Vagina (tissue), 2 donors: ENCODE data around the gene KLHL40.

Source experiments
- CTCF ChIP-seq, 3 experiments: fragments of 450-650 bp in 2 of 3; fragments of 200-600 bp in 1 of 3; sonication (generic) in 1 of 3; IDR thresholded peaks; one replicate each; pipeline ENCODE4 v1.5.1; 2017 to 2019; ENCODE audit warnings: antibody characterized with exemption in 3 of 3, mild to moderate bottlenecking in 2 of 3, moderate library complexity in 2 of 3
- POLR2A ChIP-seq, 2 donors: fragments of 450-650 bp; IDR thresholded peaks; one replicate each; pipeline ENCODE4 v1.6.1; 2017; ENCODE audit warnings: antibody characterized with exemption in 2 of 2, mild to moderate bottlenecking in 2 of 2, moderate library complexity in 2 of 2
- POLR2AphosphoS5 ChIP-seq, 2 donors: sonication (generic); formaldehyde crosslinking; IDR thresholded peaks; one replicate each; pipeline ENCODE4 v1.9.0; 2017; ENCODE audit warnings: antibody characterized with exemption in 2 of 2, mild to moderate bottlenecking in 2 of 2, low read depth in 1 of 2; ENCODE audit not compliant: insufficient read depth in 1 of 2

- TF ChIP-seq CTCF (IDR thresholded peaks at IDR 0.05), result no peak
- TF ChIP-seq POLR2A (IDR thresholded peaks at IDR 0.05), result no peak
- no peak for TF ChIP-seq POLR2AphosphoS5 (IDR thresholded peaks at IDR 0.05; ENCODE audit: insufficient read depth in 1 of 2, low read depth in 1 of 2)
Observed at GRCh38 chr3:42699511-42699971, 14.2 kb downstream of the KLHL40 start.
